HEK293 (cell line): ENCODE measurements around the gene NUP88.

Source experiments
- CTCF ChIA-PET: fragments of 350-600 bp; formaldehyde crosslinking; extraction: SDS; loops from one replicate; lab custom pipeline; 2021; ENCODE audit warnings: antibody characterized with exemption; lab: Yijun Ruan, JAX
- POLR2A ChIA-PET: fragments of 300-600 bp; formaldehyde crosslinking; extraction: SDS; loops from one replicate; lab custom pipeline; 2020; ENCODE audit warnings: antibody characterized with exemption, inconsistent platforms; lab: Yijun Ruan, JAX
- H3K27ac ChIP-seq: fragments of 200-500 bp; sonication (Bioruptor generic); 2 replicates; pipeline ENCODE4 v1.5.1; 2014; ENCODE audit warnings: low read depth, low read length, control low read depth, inconsistent platforms; ENCODE audit errors: extremely low read depth
- H3K36me3 ChIP-seq, 2 experiments: fragments of 200-500 bp in 1 of 2; sonication (Bioruptor generic) in 1 of 2; 1 replicate in 1 of 2; 2 replicates in 1 of 2; pipeline ENCODE4 v1.5.1; 2014 to 2017; ENCODE audit warnings: inconsistent platforms in 2 of 2, low read length in 2 of 2; ENCODE audit not compliant: control insufficient read depth in 2 of 2, insufficient read depth in 1 of 2
- H3K4me1 ChIP-seq: fragments of 200-500 bp; sonication (Bioruptor generic); 2 replicates; pipeline ENCODE4 v1.5.1; 2014; ENCODE audit warnings: mild to moderate bottlenecking, low read length, inconsistent platforms; ENCODE audit not compliant: control insufficient read depth, insufficient read depth
- H3K4me3 ChIP-seq: 2 replicates; pipeline ENCODE4 v1.5.1; 2011; ENCODE audit warnings: low read depth, mild to moderate bottlenecking, control low read depth, low read length, moderate library complexity
- H3K9me3 ChIP-seq: fragments of 200-500 bp; sonication (Bioruptor generic); 2 replicates; pipeline ENCODE4 v1.5.1; 2014; ENCODE audit warnings: low read depth, low read length, inconsistent platforms; ENCODE audit not compliant: control insufficient read depth, insufficient read depth
- EGR2 ChIP-seq: fragments of 450-650 bp; formaldehyde crosslinking; IDR thresholded peaks from 2 replicates; pipeline ENCODE4 v1.5.1; 2016; ENCODE audit warnings: low read depth, missing biosample characterization, missing genetic modification characterization
- MEIS1 ChIP-seq: sonication (generic); formaldehyde crosslinking; IDR thresholded peaks from 2 replicates; pipeline ENCODE4 v1.8.1; 2022; ENCODE audit warnings: missing genetic modification reagents, mild to moderate bottlenecking, borderline replicate concordance
- OSR2 ChIP-seq: fragments of 450-650 bp; formaldehyde crosslinking; IDR thresholded peaks from 2 replicates; pipeline ENCODE4 v1.5.1; 2016; ENCODE audit warnings: missing biosample characterization, missing genetic modification characterization
- PATZ1 ChIP-seq: fragments of 450-650 bp; formaldehyde crosslinking; IDR thresholded peaks from 2 replicates; pipeline ENCODE4 v1.5.1; 2016; ENCODE audit warnings: missing biosample characterization, missing genetic modification characterization
- PRDM2 ChIP-seq: fragments of 450-650 bp; formaldehyde crosslinking; IDR thresholded peaks from 2 replicates; pipeline ENCODE4 v1.5.1; 2016; ENCODE audit warnings: missing biosample characterization, missing genetic modification characterization, borderline replicate concordance
- ZBTB1 ChIP-seq: fragments of 450-650 bp; formaldehyde crosslinking; IDR thresholded peaks from 2 replicates; pipeline ENCODE4 v1.5.1; 2016; ENCODE audit warnings: missing biosample characterization, missing genetic modification characterization
- ZIC2 ChIP-seq: fragments of 450-650 bp; formaldehyde crosslinking; IDR thresholded peaks from 2 replicates; pipeline ENCODE4 v1.5.1; 2016; ENCODE audit warnings: missing biosample characterization, missing genetic modification characterization
- ZNF121 ChIP-seq: fragments of 450-650 bp; formaldehyde crosslinking; IDR thresholded peaks from 2 replicates; pipeline ENCODE4 v1.5.1; 2016; ENCODE audit warnings: missing biosample characterization, missing genetic modification characterization
- ZNF132 ChIP-seq: fragments of 450-650 bp; formaldehyde crosslinking; IDR thresholded peaks from 2 replicates; pipeline ENCODE4 v1.5.1; 2017; ENCODE audit warnings: missing biosample characterization, missing genetic modification characterization, borderline replicate concordance
- ZNF148 ChIP-seq: fragments of 450-650 bp; formaldehyde crosslinking; IDR thresholded peaks from 2 replicates; pipeline ENCODE4 v1.5.0; 2017; ENCODE audit warnings: missing biosample characterization, missing genetic modification characterization, borderline replicate concordance
- ZNF211 ChIP-seq: fragments of 450-650 bp; formaldehyde crosslinking; IDR thresholded peaks from 2 replicates; pipeline ENCODE4 v1.5.1; 2016; ENCODE audit warnings: low read depth, missing biosample characterization, missing genetic modification characterization
- ZNF214 ChIP-seq: fragments of 450-650 bp; formaldehyde crosslinking; IDR thresholded peaks from 2 replicates; pipeline ENCODE4 v1.5.1; 2017; ENCODE audit warnings: missing biosample characterization, mild to moderate bottlenecking, missing genetic modification characterization, borderline replicate concordance
- ZNF311 ChIP-seq: fragments of 450-650 bp; formaldehyde crosslinking; IDR thresholded peaks from 2 replicates; pipeline ENCODE4 v1.5.1; 2017; ENCODE audit warnings: missing biosample characterization, missing genetic modification characterization, borderline replicate concordance
- ZNF366 ChIP-seq: fragments of 450-650 bp; formaldehyde crosslinking; conservative IDR thresholded peaks from 2 replicates; pipeline ENCODE4 v1.5.1; 2016; ENCODE audit warnings: missing biosample characterization, missing genetic modification characterization
- ZNF488 ChIP-seq: fragments of 450-650 bp; formaldehyde crosslinking; IDR thresholded peaks from 2 replicates; pipeline ENCODE4 v1.5.1; 2016; ENCODE audit warnings: missing biosample characterization, missing genetic modification characterization
- ZNF510 ChIP-seq: fragments of 450-650 bp; formaldehyde crosslinking; IDR thresholded peaks from 2 replicates; pipeline ENCODE4 v1.5.1; 2018; ENCODE audit warnings: mild to moderate bottlenecking, missing genetic modification characterization, missing biosample characterization; ENCODE audit not compliant: insufficient replicate concordance
- ZNF561 ChIP-seq: fragments of 450-650 bp; IDR thresholded peaks from 2 replicates; pipeline ENCODE4 v1.5.1; 2018; ENCODE audit warnings: missing biosample characterization, missing genetic modification characterization, borderline replicate concordance
- ZNF629 ChIP-seq: fragments of 450-650 bp; formaldehyde crosslinking; IDR thresholded peaks from 2 replicates; pipeline ENCODE4 v1.5.1; 2017; ENCODE audit warnings: missing biosample characterization, missing genetic modification characterization
- ZNF692 ChIP-seq: fragments of 450-650 bp; formaldehyde crosslinking; IDR thresholded peaks from 2 replicates; pipeline ENCODE4 v1.5.1; 2016; ENCODE audit warnings: missing biosample characterization, missing genetic modification characterization
- ZNF791 ChIP-seq: fragments of 450-650 bp; formaldehyde crosslinking; IDR thresholded peaks from 2 replicates; pipeline ENCODE4 v1.5.1; 2016; ENCODE audit warnings: missing biosample characterization, missing genetic modification characterization

NUP88 gene

GRCh38 chr17:5364156-5364555, 55.3 kb downstream of the NUP88 start (continued):
- TF ChIP-seq PRDM2 = no peak

GRCh38 chr17:5362162-5362811, 57.2 kb downstream of the NUP88 start:
- peaks cover 63 to 70% of the 10 kb centered on the region in 2 experiments for H3K36me3 ChIP-seq
- ChIA-PET CTCF (interaction anchor here (0.7 to 0.9 kb wide), 2 partner anchors 9 to 11 kb away, joined by 3 to 5 read pairs; no protein-coding TSS in a partner anchor), POLR2A (no interaction called here)
- no peak overlapping the region for H3K27ac ChIP-seq
- no peaks in the 10 kb centered on the region for H3K4me1 ChIP-seq
- no peak for TF ChIP-seq ZNF311 (tag by site-specific recombination)
- no peak for TF ChIP-seq ZBTB1 (tag by site-specific recombination)
- TF ChIP-seq ZNF791 (tag by site-specific recombination) = no peak
- TF ChIP-seq ZNF510 (tag by site-specific recombination) = no peak
- TF ChIP-seq ZNF121 = no peak
- TF ChIP-seq ZNF488 (tag by site-specific recombination) = no peak
- TF ChIP-seq EGR2 (tag by site-specific recombination) = no peak
- no peak for TF ChIP-seq MEIS1 (CRISPR knock-in tag)
- no peak for TF ChIP-seq ZNF132 (tag by site-specific recombination)
- H3K9me3 ChIP-seq = no peaks in the 10 kb centered on the region
- H3K4me3 ChIP-seq = no peak overlapping the region

GRCh38 chr17:5361426-5361825, 58.0 kb downstream of the NUP88 start:
- H3K9me3 ChIP-seq = no peaks in the 10 kb centered on the region
- ChIA-PET CTCF (interaction anchor here (0.9 kb wide), 1 partner anchor 10 kb away, joined by 5 read pairs; no protein-coding TSS in a partner anchor), POLR2A (no interaction called here)
- H3K4me1 ChIP-seq = no peaks in the 10 kb centered on the region
- H3K36me3 ChIP-seq = peaks cover 61 to 76% of the 10 kb centered on the region in 2 experiments
- H3K4me3 ChIP-seq = no peak overlapping the region
- H3K27ac ChIP-seq = no peak overlapping the region
- TF ChIP-seq ZNF148 (tag by site-specific recombination) (no peak), OSR2 (tag by site-specific recombination) (no peak), ZNF211 (tag by site-specific recombination) (no peak), ZNF214 (tag by site-specific recombination) (no peak), PATZ1 (no peak), ZNF561 (tag by site-specific recombination) (no peak), ZIC2 (tag by site-specific recombination) (no peak), ZNF692 (tag by site-specific recombination) (no peak), ZNF629 (no peak), ZNF366 (tag by site-specific recombination) (no peak)
